GM18907 (cell line): Measurements from ENCODE around the gene CLEC16A.

Experiments used
- ATAC-seq: cut with Tn5 transposase; IDR thresholded peaks from one replicate; pipeline ENCODE4 v1.9.1; 2021; ENCODE audit warnings: mild to moderate bottlenecking, moderate library complexity; ENCODE audit not compliant: unreplicated experiment

The CLEC16A gene

GRCh38 chr16:10944249-10945064 lies at the start of gene CLEC16A:
Gene CLEC16A, plus strand, starts transcription at chr16:10944564. Its CDS starts 154 bp downstream, at chr16:10944718.
- peak; percentile 70 for ATAC-seq

GRCh38 chr16:10895053-10895946 lies 49.1 kb upstream of the CLEC16A start:
- no peak for ATAC-seq

GRCh38 chr16:10896165-10896564 lies 48.2 kb upstream of the CLEC16A start:
- no peak for ATAC-seq

- no peak for ATAC-seq
Measured at GRCh38 chr16:10896723-10897122, 47.6 kb upstream of the CLEC16A start.

- ATAC-seq: peak; percentile 63
Measured at GRCh38 chr16:10897134-10897533, 47.2 kb upstream of the CLEC16A start.

- no peak for ATAC-seq
Measured at GRCh38 chr16:10902999-10903398, 41.4 kb upstream of the CLEC16A start.

GRCh38 chr16:10906482-10906881 lies 37.9 kb upstream of the CLEC16A start:
- ATAC-seq: no peak

GRCh38 chr16:10906914-10907756 lies 37.2 kb upstream of the CLEC16A start:
- no peak for ATAC-seq

GRCh38 chr16:10907757-10908045 lies 36.7 kb upstream of the CLEC16A start:
- ATAC-seq: no peak

GRCh38 chr16:10911267-10911666 lies 33.1 kb upstream of the CLEC16A start:
- ATAC-seq: no peak

GRCh38 chr16:10916534-10916933 lies 27.8 kb upstream of the CLEC16A start:
- ATAC-seq: no peak

- no peak for ATAC-seq
Measured at GRCh38 chr16:10918294-10919002, 25.9 kb upstream of the CLEC16A start.

- ATAC-seq: no peak
Measured at GRCh38 chr16:10919003-10919351, 25.4 kb upstream of the CLEC16A start.

GRCh38 chr16:10920726-10921427 lies 23.5 kb upstream of the CLEC16A start:
- ATAC-seq: no peak

- ATAC-seq: no peak
Measured at GRCh38 chr16:10921536-10922327, 22.6 kb upstream of the CLEC16A start.

GRCh38 chr16:10922328-10923145 lies 21.8 kb upstream of the CLEC16A start:
- no peak for ATAC-seq

- no peak for ATAC-seq
Measured at GRCh38 chr16:10923146-10923649, 21.2 kb upstream of the CLEC16A start.

- no peak for ATAC-seq
Measured at GRCh38 chr16:10923650-10924214, 20.6 kb upstream of the CLEC16A start.
